ENCODE data around the gene EHHADH. TPM values are rescaled to one million over a fixed set of nuclear protein-coding genes. Genes with fewer than 3 reads are reported as not detected.
A peak's percentile ranks its signal among the peaks of the same experiment; 100 is the strongest.
"Not testable (repeated sequence)": the region's sequence is repeated elsewhere in the genome, so short reads cannot be mapped to it uniquely, and the experiment has no call there.

EHHADH gene
- total and polyA plus RNA-seq, 2 experiments from 2014 or later, result 14.3 to 22.0 TPM

DNA sequence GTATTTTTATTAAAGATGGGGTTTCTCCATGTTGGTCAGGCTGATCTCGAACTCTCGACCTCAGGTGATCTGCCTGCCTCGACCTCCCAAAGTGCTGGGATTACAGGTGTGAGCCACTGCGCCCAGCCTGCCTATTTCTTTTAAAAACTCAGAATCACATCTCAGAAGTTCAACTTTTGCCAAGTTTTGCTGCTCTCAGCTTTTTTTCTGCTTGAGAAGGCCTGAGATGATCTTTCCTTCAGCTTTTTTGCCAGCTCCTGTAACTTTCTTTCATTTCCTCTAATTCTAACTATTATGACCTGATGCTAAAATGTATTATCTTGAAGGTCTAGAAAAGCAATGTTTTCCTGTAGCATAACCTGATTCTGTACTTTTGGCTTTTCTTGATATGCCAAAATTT, 9.6 kb upstream of the EHHADH start:
- Histone ChIP-seq H4K20me1 (ENCODE audit: insufficient read depth, poor library complexity, severe bottlenecking) (no peaks in the 10 kb centered on the region), H3K4me2 (no peak overlapping the region), H3K27me3 (no peaks in the 10 kb centered on the region), H2AFZ (no peak overlapping the region), H3K4me3 (no peak overlapping the region), H3K9me3 (ENCODE audit: low read depth) (no peaks in the 10 kb centered on the region), H3K27ac (no peak overlapping the region), H3K36me3 (replicated peaks; ENCODE audit: insufficient read depth, low read depth) (no peaks in the 10 kb centered on the region), H3K9me2 (replicated peaks; ENCODE audit: insufficient read depth) (no peaks in the 10 kb centered on the region), H3K4me1 (ENCODE audit: insufficient read depth) (no peaks in the 10 kb centered on the region), H3K79me2 (no peaks in the 10 kb centered on the region)
- WGBS (ENCODE audit: low lambda C conversion rate, missing lambda C conversion rate), result 96% methylated on average over 4 of the region's 4 CpGs
- no peak for TF ChIP-seq EZH2 (IDR thresholded peaks at IDR 0.05; ENCODE audit: borderline replicate concordance)
- TF ChIP-seq EZH2phosphoT487 (IDR thresholded peaks at IDR 0.05; ENCODE audit: low read depth, severe bottlenecking, unreplicated experiment), result no peak
- TF ChIP-seq, protein P1, sequence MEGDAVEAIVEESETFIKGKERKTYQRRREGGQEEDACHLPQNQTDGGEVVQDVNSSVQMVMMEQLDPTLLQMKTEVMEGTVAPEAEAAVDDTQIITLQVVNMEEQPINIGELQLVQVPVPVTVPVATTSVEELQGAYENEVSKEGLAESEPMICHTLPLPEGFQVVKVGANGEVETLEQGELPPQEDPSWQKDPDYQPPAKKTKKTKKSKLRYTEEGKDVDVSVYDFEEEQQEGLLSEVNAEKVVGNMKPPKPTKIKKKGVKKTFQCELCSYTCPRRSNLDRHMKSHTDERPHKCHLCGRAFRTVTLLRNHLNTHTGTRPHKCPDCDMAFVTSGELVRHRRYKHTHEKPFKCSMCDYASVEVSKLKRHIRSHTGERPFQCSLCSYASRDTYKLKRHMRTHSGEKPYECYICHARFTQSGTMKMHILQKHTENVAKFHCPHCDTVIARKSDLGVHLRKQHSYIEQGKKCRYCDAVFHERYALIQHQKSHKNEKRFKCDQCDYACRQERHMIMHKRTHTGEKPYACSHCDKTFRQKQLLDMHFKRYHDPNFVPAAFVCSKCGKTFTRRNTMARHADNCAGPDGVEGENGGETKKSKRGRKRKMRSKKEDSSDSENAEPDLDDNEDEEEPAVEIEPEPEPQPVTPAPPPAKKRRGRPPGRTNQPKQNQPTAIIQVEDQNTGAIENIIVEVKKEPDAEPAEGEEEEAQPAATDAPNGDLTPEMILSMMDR (IDR thresholded peaks at IDR 0.05; ENCODE audit: poor library complexity), result no peak
- no peak for DNase-seq (ENCODE audit: low spot score)

DNA sequence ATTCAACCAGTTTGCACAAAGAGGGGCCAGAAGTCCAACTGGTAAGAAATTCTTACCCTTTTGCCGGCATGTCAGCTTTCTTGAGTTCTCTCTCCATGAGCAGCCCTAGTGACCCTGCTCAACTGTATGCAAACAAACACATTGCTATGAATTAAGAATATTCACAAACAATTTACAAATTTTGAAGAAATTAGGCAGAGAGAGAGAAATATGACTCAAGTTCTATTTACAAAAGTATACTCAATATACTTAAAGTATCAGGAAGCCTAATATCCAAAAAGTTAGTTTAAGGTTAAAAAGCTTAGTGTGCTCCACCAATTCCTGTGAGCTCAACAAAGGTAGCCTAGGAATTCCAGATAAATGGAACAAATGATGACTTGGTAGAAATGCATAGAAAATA, 3.5 kb upstream of the EHHADH start:
- H3K36me3 ChIP-seq (replicated peaks; ENCODE audit: insufficient read depth, low read depth), result no peaks in the 10 kb centered on the region
- no peak for DNase-seq (ENCODE audit: low spot score)
- WGBS (ENCODE audit: low lambda C conversion rate, missing lambda C conversion rate), result 100% methylated on average over 1 of the region's 1 CpG
- H4K20me1 ChIP-seq (ENCODE audit: insufficient read depth, poor library complexity, severe bottlenecking), result no peaks in the 10 kb centered on the region
- H3K79me2 ChIP-seq, result no peaks in the 10 kb centered on the region
- TF ChIP-seq, protein P1 (IDR thresholded peaks at IDR 0.05; ENCODE audit: poor library complexity), result no peak
- TF ChIP-seq EZH2 (IDR thresholded peaks at IDR 0.05; ENCODE audit: borderline replicate concordance), result no peak
- no peak for TF ChIP-seq EZH2phosphoT487 (IDR thresholded peaks at IDR 0.05; ENCODE audit: low read depth, severe bottlenecking, unreplicated experiment)
- no peaks in the 10 kb centered on the region for H3K27me3 ChIP-seq
- H3K4me3 ChIP-seq, result no peak overlapping the region
- no peaks in the 10 kb centered on the region for H3K9me2 ChIP-seq (replicated peaks; ENCODE audit: insufficient read depth)
- no peak overlapping the region for H3K4me2 ChIP-seq
- H2AFZ ChIP-seq, result no peak overlapping the region
- H3K27ac ChIP-seq, result no peak overlapping the region
- H3K9me3 ChIP-seq (ENCODE audit: low read depth), result no peaks in the 10 kb centered on the region
- no peaks in the 10 kb centered on the region for H3K4me1 ChIP-seq (ENCODE audit: insufficient read depth)

DNA sequence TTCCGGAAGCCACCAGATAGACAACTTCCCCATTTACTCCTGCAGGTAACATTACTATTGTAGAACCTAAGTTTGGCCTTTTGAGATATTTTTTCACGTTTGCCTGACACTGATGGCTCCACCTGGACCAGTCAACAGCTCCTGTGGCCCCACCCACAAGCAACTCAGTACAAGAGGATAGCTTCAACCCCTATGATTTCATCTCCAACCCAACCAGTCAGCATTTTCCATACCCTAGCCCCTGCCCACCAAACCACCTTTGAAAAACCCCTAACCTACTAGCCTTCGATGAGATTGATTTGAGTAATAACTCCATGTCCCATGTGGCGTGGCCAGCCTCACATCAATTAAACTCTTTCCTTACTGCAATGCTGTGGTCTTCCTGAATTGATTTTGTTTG, 950 bp upstream of the EHHADH start:
- 94% methylated on average over 4 of the region's 4 CpGs for WGBS (ENCODE audit: low lambda C conversion rate, missing lambda C conversion rate)

DNA sequence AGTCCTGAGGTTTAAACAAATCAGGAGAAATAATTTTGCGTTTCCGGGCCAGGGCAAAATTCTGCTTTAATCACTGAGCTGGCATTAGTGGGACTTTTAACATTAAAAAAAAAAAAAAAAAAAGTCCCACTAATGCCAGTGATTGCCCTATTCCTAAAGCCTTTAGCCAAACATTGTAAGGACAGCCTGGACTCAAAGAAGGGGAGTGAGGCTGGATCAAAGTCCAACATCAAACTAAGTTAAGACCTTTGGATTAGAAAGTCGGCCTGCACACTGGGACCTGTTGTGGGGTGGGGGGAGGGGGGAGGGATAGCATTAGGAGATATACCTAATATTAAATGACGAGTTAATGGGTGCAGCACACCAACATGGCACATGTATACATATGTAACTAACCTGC, 716 bp downstream of the EHHADH start:
- WGBS (ENCODE audit: low lambda C conversion rate, missing lambda C conversion rate), result 49% methylated on average over 4 of the region's 4 CpGs
- not testable (repeated sequence) for H3K27me3 ChIP-seq; H4K20me1 ChIP-seq (ENCODE audit: insufficient read depth, poor library complexity, severe bottlenecking); H3K9me2 ChIP-seq (replicated peaks; ENCODE audit: insufficient read depth); H3K9me3 ChIP-seq (ENCODE audit: low read depth); H3K36me3 ChIP-seq (replicated peaks; ENCODE audit: insufficient read depth, low read depth); H3K79me2 ChIP-seq; H2AFZ ChIP-seq; H3K27ac ChIP-seq; H3K4me1 ChIP-seq (ENCODE audit: insufficient read depth); H3K4me3 ChIP-seq; DNase-seq (ENCODE audit: low spot score)
- H3K4me2 ChIP-seq, result peak overlapping the region; percentile 72

More for the DNA sequence above, 950 bp upstream of the EHHADH start:
- Histone ChIP-seq H3K9me2 (replicated peaks; ENCODE audit: insufficient read depth) (no peaks in the 10 kb centered on the region), H3K79me2 (no peaks in the 10 kb centered on the region), H2AFZ (no peak overlapping the region), H3K4me3 (no peak overlapping the region), H3K4me2 (no peak overlapping the region), H3K9me3 (ENCODE audit: low read depth) (no peaks in the 10 kb centered on the region), H3K4me1 (ENCODE audit: insufficient read depth) (no peaks in the 10 kb centered on the region), H3K27ac (no peak overlapping the region), H3K36me3 (replicated peaks; ENCODE audit: insufficient read depth, low read depth) (no peaks in the 10 kb centered on the region), H3K27me3 (no peaks in the 10 kb centered on the region), H4K20me1 (ENCODE audit: insufficient read depth, poor library complexity, severe bottlenecking) (no peaks in the 10 kb centered on the region)
- TF ChIP-seq, protein P1 (IDR thresholded peaks at IDR 0.05; ENCODE audit: poor library complexity), result no peak
- no peak for TF ChIP-seq EZH2phosphoT487 (IDR thresholded peaks at IDR 0.05; ENCODE audit: low read depth, severe bottlenecking, unreplicated experiment)
- no peak for TF ChIP-seq EZH2 (IDR thresholded peaks at IDR 0.05; ENCODE audit: borderline replicate concordance)
- no peak for DNase-seq (ENCODE audit: low spot score)
